Measurements from ENCODE around the gene C10orf105.

The C10orf105 gene

GRCh38 chr10:71666639-71667386 is 52.8 kb downstream of the C10orf105 start:
- no peak for DNase-seq

- no peak for DNase-seq
Measured at GRCh38 chr10:71665456-71665855, 54.1 kb downstream of the C10orf105 start.

- no peak for DNase-seq
Measured at GRCh38 chr10:71664585-71664984, 55.0 kb downstream of the C10orf105 start.

- no peak for DNase-seq
Measured at GRCh38 chr10:71663311-71663710, 56.3 kb downstream of the C10orf105 start.

- no peak for DNase-seq
Measured at GRCh38 chr10:71661779-71662336, 57.7 kb downstream of the C10orf105 start.

Measured in NCI-H187 treated with DMSO at 0.1 percent for 48 hours (cell line).